Measurements from ENCODE around the gene GATM.

GRCh38 chr15:45373976-45374375 is 4.4 kb downstream of the GATM start:
- TF ChIP-seq CTCF (conservative IDR thresholded peaks at IDR 0.05) (no peak), ZFX (IDR thresholded peaks at IDR 0.05) (no peak)

All from C4-2B (cell line).